Upper lobe of left lung (tissue), 6 donors: ENCODE data around the gene ISCA2. TPM values are rescaled to one million over a fixed set of nuclear protein-coding genes. Genes with fewer than 3 reads are reported as not detected.

Experiments
- ATAC-seq, 2 donors: fragments of 200-7000 bp; cut with Tn5 transposase; one replicate each; pipeline ENCODE4 v1.9.1; 2022; ENCODE audit warnings: mild to moderate bottlenecking in 2 of 2, moderate library complexity in 2 of 2; ENCODE audit not compliant: low FRiP score in 2 of 2
- DNase-seq, 2 donors: peaks; one replicate each; pipeline ENCODE4 v3.0.0-alpha.2; 2019 to 2020
- H3K27ac ChIP-seq, 4 donors: fragments of 200-600 bp; sonication (generic); one replicate each; pipeline ENCODE4 v1.5.1; 2016 to 2019
- H3K27me3 ChIP-seq, 4 donors: fragments of 200-600 bp; sonication (generic); one replicate each; pipeline ENCODE4 v1.5.1; 2017 to 2019
- H3K36me3 ChIP-seq, 4 donors: fragments of 200-600 bp; sonication (generic); one replicate each; pipeline ENCODE4 v1.5.1; 2016 to 2019
- H3K4me1 ChIP-seq, 4 donors: fragments of 200-600 bp; sonication (generic); one replicate each; pipeline ENCODE4 v1.5.1; 2018 to 2019
- H3K4me3 ChIP-seq, 4 donors: fragments of 200-600 bp; sonication (generic); one replicate each; pipeline ENCODE4 v1.5.1; 2017 to 2019; ENCODE audit warnings: mild to moderate bottlenecking in 2 of 4, moderate library complexity in 1 of 4
- H3K9me3 ChIP-seq, 4 donors: fragments of 200-600 bp; sonication (generic); one replicate each; pipeline ENCODE4 v1.5.1; 2018 to 2019
- EP300 ChIP-seq, 4 donors: sonication (generic); formaldehyde crosslinking; IDR thresholded peaks; one replicate each; pipeline ENCODE4 v1.5.1; 2017; ENCODE audit warnings: antibody characterized with exemption in 4 of 4, control low read depth in 2 of 4
- POLR2A ChIP-seq, 4 donors: fragments of 450-650 bp; IDR thresholded peaks; one replicate each; pipeline ENCODE4 v1.5.1; 2016 to 2017; ENCODE audit warnings: antibody characterized with exemption in 4 of 4, mild to moderate bottlenecking in 2 of 4
- POLR2AphosphoS5 ChIP-seq, 2 donors: sonication (generic); formaldehyde crosslinking; IDR thresholded peaks; one replicate each; pipeline ENCODE4 v1.5.1; 2017; ENCODE audit warnings: antibody characterized with exemption in 2 of 2
- WGBS, 2 donors: methylation state at CpG; one replicate each; pipeline ENCODE4 v1.1.5; 2017 to 2018; 5-methylcytosine and 5-hydroxymethylcytosine counted together
- total RNA-seq, 6 donors: library from RNA; depleted of rRNA in 4 of 6; stranded (reverse); fragments of >200 nt in 4 of 6; gene quantifications; one replicate each; pipeline versions ENCODE4 v1.1.0 to v1.2.1, GENCODE V29; 2016 to 2021
- TF ChIP-seq, protein P1 (sequence below), 6 experiments: fragments of 450-650 bp in 4 of 6; fragments of 200-600 bp in 2 of 6; sonication (generic) in 2 of 6; IDR thresholded peaks; one replicate each; pipeline ENCODE4 v1.5.1; 2016 to 2019; ENCODE audit warnings: antibody characterized with exemption in 6 of 6
- donor health status: DM: no; HTN: no; CAD: no; lungs with moderate emphysema.
- donor health status: DM: no; HTN: yes; CAD: no; lungs with severe emphysema.

Gene ISCA2
- total RNA-seq, 6 donors from 2014 or later: 11.8 to 29.0 (median 22.6) TPM

DNA sequence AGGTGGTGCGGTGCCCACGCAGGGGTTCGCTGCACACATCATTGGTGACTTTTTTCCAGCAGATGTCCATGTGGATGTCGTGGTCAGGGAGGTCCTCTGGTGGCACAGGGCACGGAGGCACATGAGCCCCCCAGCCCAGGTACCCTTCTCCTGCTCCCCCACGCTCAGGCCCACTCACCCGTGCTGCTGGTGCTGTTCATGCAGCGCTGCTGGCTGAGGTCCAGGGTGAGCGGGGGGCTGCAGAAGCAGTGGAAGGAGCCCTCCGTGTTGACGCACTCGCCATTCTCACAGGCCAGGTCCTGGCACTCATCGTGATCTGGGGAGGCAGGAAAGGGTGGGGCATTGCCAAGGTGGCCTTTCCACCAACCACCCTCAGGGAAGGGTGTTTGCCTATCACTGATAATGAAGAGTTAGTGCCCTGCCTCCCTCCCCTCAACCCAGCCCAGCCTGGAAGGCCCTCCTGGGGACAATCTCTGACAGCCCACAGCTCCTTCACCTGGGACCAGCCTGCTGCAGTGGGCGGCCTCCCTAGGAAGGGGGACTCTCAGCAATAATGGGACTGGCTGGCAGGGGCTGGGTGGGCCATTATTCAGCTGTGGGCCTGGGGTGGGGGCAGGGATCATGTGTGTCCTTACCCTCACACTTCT, 9.8 kb downstream of the ISCA2 start:
- Histone ChIP-seq H3K36me3 (peaks cover 0 to 14% (median 0%) of the 10 kb centered on the region in 4 donors), H3K27me3 (no peaks in the 10 kb centered on the region), H3K4me3 (no peak overlapping the region), H3K27ac (no peak overlapping the region), H3K9me3 (no peaks in the 10 kb centered on the region), H3K4me1 (peaks cover 0 to 7% (median 3%) of the 10 kb centered on the region in 4 donors)
- 90 to 91% methylated on average over 9 to 14 of the region's 14 CpGs for WGBS, 2 donors
- DNase-seq: peak in 1 of 2 donors; percentile 49
- no peak for ATAC-seq
- TF ChIP-seq POLR2AphosphoS5 (IDR thresholded peaks at IDR 0.05) (no peak), EP300 (IDR thresholded peaks at IDR 0.05) (no peak)
- TF ChIP-seq, protein P1, sequence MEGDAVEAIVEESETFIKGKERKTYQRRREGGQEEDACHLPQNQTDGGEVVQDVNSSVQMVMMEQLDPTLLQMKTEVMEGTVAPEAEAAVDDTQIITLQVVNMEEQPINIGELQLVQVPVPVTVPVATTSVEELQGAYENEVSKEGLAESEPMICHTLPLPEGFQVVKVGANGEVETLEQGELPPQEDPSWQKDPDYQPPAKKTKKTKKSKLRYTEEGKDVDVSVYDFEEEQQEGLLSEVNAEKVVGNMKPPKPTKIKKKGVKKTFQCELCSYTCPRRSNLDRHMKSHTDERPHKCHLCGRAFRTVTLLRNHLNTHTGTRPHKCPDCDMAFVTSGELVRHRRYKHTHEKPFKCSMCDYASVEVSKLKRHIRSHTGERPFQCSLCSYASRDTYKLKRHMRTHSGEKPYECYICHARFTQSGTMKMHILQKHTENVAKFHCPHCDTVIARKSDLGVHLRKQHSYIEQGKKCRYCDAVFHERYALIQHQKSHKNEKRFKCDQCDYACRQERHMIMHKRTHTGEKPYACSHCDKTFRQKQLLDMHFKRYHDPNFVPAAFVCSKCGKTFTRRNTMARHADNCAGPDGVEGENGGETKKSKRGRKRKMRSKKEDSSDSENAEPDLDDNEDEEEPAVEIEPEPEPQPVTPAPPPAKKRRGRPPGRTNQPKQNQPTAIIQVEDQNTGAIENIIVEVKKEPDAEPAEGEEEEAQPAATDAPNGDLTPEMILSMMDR (IDR thresholded peaks at IDR 0.05): no peak

DNA sequence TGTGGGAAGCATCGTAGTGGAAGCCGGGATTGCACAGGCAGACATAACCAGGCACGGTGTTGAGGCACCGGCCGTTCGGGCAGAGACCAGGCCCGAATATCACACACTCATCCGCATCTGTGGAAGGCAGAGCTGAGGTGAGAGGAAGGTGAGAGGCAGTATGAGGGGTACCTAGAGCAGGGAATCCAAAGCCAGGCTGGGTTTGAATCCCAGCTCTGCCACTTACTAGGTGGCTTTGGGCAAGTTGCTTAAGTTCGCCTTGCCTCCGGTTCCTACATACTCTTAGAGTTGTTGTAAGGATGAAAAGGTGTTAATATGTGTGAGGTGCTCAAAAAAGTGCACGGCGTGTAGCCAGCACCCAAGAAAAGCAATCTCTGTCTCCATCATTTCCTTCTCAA, 10.4 kb downstream of the ISCA2 start:
- TF ChIP-seq POLR2AphosphoS5 (IDR thresholded peaks at IDR 0.05) (no peak), EP300 (IDR thresholded peaks at IDR 0.05) (no peak), POLR2A (IDR thresholded peaks at IDR 0.05) (no peak)
- TF ChIP-seq, protein P1 (IDR thresholded peaks at IDR 0.05): no peak
- no peak for DNase-seq
- Histone ChIP-seq H3K9me3 (no peaks in the 10 kb centered on the region), H3K27me3 (no peaks in the 10 kb centered on the region), H3K36me3 (peaks cover 0 to 14% (median 0%) of the 10 kb centered on the region in 4 donors), H3K4me1 (peaks cover 0 to 7% (median 3%) of the 10 kb centered on the region in 4 donors), H3K27ac (no peak overlapping the region), H3K4me3 (no peak overlapping the region)
- no peak for ATAC-seq
- WGBS, 2 donors: 92 to 93% methylated on average over 12 of the region's 12 CpGs

DNA sequence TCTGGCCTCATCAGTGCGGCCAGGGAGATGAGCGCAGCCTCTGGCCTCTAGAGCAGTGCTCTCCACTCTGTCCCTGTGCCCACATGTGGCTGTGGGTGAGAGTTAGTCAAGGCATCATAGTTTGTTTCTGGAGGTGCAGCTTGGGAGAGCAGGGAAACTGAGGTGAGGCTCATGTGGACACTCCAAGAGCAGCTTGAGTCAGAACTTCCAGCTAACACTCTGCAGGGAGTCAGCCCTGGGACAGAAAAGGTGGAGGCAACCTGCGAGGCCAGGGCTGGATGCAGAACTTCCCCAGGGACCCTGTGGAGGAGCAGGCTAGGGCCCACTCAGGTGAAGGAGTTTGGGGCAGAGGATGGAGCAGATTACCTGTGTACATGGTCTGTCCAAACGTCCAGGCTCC, 10.8 kb downstream of the ISCA2 start:
- TF ChIP-seq, protein P1 (IDR thresholded peaks at IDR 0.05): no peak
- no peak for TF ChIP-seq POLR2A (IDR thresholded peaks at IDR 0.05)
- TF ChIP-seq EP300 (IDR thresholded peaks at IDR 0.05): no peak
- TF ChIP-seq POLR2AphosphoS5 (IDR thresholded peaks at IDR 0.05): no peak
- no peak for ATAC-seq
- Histone ChIP-seq H3K36me3 (peaks cover 0 to 14% (median 0%) of the 10 kb centered on the region in 4 donors), H3K4me3 (no peak overlapping the region), H3K4me1 (peaks cover 0 to 7% (median 3%) of the 10 kb centered on the region in 4 donors), H3K27me3 (no peaks in the 10 kb centered on the region), H3K27ac (no peak overlapping the region), H3K9me3 (no peaks in the 10 kb centered on the region)
- 78 to 86% methylated on average over 3 to 4 of the region's 4 CpGs for WGBS, 2 donors
- no peak for DNase-seq

- peaks cover 0 to 7% (median 3%) of the 10 kb centered on the region in 4 donors for H3K4me1 ChIP-seq
- H3K27me3 ChIP-seq: no peaks in the 10 kb centered on the region
- TF ChIP-seq POLR2AphosphoS5 (IDR thresholded peaks at IDR 0.05) (no peak), EP300 (IDR thresholded peaks at IDR 0.05) (no peak), POLR2A (IDR thresholded peaks at IDR 0.05) (no peak)
- TF ChIP-seq, protein P1 (IDR thresholded peaks at IDR 0.05): no peak
- 90 to 93% methylated on average over 16 to 20 of the region's 20 CpGs for WGBS, 2 donors
- peaks cover 0 to 14% (median 0%) of the 10 kb centered on the region in 4 donors for H3K36me3 ChIP-seq
- no peak overlapping the region for H3K27ac ChIP-seq
- no peak overlapping the region for H3K4me3 ChIP-seq
- DNase-seq: peak in 1 of 2 donors; percentile 68
- H3K9me3 ChIP-seq: no peaks in the 10 kb centered on the region
- ATAC-seq: no peak
Observed at GRCh38 chr14:74504874-74505720, 11.5 kb downstream of the ISCA2 start.
